Measurements from ENCODE around the gene SPECC1. TPM values are rescaled to one million over a fixed set of nuclear protein-coding genes. Genes with fewer than 3 reads are reported as not detected.
"Not testable (repeated sequence)": the region's sequence is repeated elsewhere in the genome, so short reads cannot be mapped to it uniquely, and the experiment has no call there.

SPECC1 gene
- total RNA-seq, 1 experiment from 2014 or later = 108 TPM

DNA sequence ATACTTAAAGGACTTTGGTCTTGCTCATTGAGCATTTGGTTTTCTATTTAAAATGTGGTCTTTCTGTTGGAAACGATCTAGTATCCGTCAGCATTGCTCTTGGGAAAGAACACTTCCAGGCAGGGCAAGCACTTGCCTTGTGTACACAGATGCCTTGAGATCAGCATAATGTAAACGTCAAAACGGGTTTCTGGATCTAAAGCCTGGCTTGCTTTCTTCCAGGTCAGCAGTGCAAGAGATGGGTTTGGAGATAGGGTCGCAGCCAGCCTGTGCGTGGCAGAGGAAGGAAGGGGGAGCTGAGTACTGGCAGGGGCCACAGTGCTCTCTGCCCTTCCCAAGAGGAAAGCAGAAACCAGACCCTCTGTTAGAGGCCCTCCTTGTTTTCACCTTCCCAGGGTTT is 282.7 kb downstream of the SPECC1 start:
- in situ Hi-C loops (cut with HindIII; ENCODE audit: low pct_unique_long_range_greater_than_20kb, low sequenced_read_pairs) = no loop called here
- no peak for DNase-seq (ENCODE audit: low read depth)

DNA sequence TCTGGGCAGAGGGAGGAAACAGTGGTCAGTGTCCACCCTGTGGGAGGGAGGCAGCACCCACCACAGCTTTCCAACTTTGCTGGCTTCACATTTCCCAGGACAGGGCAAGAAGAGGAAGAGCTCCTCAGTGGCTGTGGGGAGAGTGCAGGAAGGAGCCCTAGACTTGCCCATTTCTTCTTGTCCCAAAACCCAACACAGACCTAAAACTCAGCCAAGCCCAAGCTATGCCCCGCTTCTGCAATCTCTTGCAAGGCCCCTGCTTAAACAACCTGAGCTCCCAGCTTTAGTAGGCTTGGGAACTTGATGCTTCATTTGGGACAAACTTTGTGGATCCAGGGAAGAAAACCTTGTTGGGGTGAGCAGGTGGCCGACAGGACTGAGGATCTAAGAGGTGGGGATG is 284.3 kb downstream of the SPECC1 start:
- DNase-seq (ENCODE audit: low read depth) = no peak
- in situ Hi-C loops (cut with HindIII; ENCODE audit: low pct_unique_long_range_greater_than_20kb, low sequenced_read_pairs) = no loop called here

DNA sequence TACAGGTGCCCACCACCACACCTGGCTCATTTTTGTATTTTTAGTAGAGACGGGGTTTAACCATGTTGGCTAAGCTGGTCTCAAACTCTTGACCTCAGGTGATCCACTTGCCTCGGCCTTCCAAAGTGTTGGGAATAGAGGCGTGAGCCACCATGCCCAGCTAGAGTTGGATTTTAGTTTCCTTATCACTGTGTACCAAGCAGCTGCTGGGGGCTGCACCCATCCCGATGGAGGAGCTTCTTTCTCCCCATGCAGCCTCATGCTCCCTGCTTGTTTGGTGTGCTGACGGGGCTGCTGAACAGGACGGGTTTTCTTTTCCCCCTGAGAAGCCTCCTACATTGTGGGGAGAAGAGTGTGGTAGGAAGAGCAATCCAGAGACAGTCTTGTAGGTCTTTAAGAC is 285.0 kb downstream of the SPECC1 start:
- no peak for DNase-seq (ENCODE audit: low read depth)
- in situ Hi-C loops (cut with HindIII; ENCODE audit: low pct_unique_long_range_greater_than_20kb, low sequenced_read_pairs) = no loop called here

DNA sequence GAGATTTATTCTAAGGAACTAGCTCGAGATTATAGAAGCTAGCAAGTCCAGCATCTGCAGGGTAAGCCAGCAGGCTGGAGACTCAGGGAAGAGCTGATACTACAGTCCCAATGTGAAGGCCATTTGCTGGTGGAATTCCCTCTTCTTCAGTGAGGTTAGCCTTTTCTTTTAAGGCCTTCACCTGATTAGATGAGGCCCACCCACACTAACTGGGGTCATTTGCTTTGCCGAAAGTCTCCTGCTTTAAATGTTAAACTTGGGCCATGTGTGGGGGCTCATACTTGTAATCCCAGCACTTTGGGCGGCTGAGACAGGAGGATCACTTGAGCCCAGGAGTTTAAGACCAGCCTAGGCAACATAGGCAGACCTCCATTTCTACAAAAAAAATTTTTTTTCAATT is 289.9 kb downstream of the SPECC1 start:
- no peak for DNase-seq (ENCODE audit: low read depth)
- in situ Hi-C loops (cut with HindIII; ENCODE audit: low pct_unique_long_range_greater_than_20kb, low sequenced_read_pairs) = no loop called here

DNA sequence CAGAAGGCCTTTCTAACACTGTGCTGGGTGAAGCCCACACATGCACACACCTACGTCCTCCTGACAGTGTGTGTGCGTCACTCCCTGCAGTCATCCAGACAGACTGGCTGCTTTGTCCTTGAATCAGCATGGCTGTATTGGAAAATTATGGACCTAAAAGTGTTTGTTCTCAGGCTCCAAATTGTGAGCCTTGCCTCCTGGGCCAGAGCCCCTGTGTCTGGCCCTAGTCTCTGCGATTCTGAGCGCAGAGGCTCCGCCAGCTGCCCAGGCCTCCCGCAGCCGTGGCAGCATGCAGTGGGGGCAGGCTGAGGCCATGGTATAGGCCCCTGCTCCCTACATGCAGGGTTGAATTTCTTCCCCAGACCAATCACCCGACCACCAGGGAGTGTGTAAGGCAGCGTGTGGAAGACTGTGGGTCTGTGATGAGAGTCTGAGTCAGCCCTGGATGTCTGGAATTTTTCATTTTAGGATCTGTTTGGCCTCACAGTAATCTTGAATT is 291.3 kb downstream of the SPECC1 start:
- no peak for DNase-seq (ENCODE audit: low read depth)
- in situ Hi-C loops (cut with HindIII; ENCODE audit: low pct_unique_long_range_greater_than_20kb, low sequenced_read_pairs) = no loop called here

DNA sequence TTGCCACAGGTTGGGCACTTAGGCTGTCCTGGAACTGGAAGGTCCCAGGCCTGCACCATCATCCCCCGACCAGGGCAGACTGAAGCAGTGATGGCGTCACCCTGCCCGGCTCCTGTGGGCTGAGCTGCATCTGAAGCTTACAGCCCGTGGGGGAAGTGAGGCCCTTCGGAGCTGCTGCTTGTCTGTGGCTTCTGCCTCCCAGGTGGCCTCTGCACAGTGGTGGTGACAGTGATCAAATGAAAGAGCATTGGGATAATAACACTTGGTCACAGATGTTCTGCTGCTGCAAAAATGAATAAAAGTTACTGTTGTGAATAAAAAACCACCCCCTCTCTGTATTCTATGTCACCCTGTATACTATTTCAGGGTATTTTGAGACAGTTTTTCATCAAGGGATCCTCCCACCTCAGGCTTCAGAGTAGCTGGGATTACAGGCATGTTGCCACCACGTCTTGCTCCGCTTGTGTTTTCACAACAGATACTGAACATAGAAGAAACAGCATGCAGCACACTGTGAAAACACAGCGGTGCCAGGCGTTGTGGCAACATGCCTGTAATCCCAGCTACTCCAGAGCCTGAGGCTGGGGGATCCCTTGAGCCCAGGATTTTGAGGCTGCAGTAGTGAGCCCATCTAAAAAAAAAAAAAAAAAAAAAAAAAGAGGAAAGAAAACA is 293.2 kb downstream of the SPECC1 start:
- no peak for DNase-seq (ENCODE audit: low read depth)
- in situ Hi-C loops (cut with HindIII; ENCODE audit: low pct_unique_long_range_greater_than_20kb, low sequenced_read_pairs) = no loop called here

DNA sequence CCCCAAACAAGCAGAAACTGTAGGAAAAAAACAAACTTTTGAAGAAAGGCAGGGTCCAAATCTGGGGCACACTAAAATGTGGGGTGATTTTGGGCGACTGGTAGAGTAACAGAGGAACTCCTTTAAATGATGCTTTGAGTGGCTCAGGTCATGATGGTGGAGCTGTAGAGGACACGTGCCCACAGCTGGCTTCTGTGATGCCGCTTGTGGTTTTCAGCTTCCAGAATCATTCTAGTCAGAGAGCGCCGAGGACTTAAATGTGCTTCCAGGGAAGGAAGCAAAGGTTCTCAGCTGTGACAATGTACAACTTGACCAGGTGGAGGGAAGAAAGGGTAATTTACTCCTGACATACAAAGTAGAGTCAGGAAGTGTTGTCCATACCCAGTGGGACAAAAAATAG is 295.8 kb downstream of the SPECC1 start:
- no peak for DNase-seq (ENCODE audit: low read depth)
- in situ Hi-C loops (cut with HindIII; ENCODE audit: low pct_unique_long_range_greater_than_20kb, low sequenced_read_pairs) = no loop called here

DNA sequence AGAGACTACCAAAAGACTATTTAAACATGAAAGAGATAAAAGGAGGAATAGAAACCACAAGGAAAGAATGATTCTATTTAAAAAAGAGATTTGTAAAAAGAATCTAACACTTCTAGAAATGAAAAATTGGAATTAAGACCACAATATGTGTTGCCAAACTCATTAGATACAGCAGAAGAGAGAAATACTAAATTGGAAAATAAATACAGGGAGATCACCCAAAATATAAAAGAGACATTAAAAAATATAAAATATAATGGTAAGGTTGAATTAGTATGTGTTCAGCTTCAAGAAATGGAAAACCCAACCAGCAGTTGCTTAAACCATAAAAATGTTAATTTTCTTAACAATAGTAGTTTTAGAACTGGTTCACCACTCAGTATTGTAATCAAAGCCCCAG is 297.8 kb downstream of the SPECC1 start:
- DNase-seq (ENCODE audit: low read depth) = no peak
- in situ Hi-C loops (cut with HindIII; ENCODE audit: low pct_unique_long_range_greater_than_20kb, low sequenced_read_pairs) = no loop called here

DNA sequence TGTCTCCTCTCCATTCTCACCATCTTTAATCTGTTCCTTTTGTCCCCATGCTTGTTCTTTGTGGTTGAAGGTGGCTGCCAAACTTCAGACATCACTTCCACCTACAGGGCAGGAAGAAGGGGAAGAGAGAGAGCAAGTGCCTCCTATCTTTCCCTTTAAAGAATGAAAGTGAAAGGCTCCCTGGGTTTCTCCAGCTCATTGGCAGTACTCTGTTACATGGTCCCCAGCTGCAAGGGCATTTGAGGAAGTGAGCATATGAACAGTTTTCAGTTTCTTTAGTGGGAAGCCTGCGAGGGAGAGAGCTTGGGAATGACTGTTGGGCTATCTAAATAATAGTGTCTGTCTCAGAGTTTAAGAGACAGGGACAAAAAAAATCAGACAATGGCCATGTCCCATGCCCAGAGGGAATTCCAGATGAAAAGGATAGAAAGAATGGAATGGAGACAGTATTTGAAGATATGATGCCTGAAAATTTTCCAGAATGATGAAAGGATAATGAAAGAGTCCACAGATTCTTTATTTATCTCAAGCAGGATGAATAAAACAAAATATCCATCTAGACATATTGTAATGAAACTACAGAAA is 298.3 kb downstream of the SPECC1 start:
- no peak for DNase-seq (ENCODE audit: low read depth)
- in situ Hi-C loops (cut with HindIII; ENCODE audit: low pct_unique_long_range_greater_than_20kb, low sequenced_read_pairs) = no loop called here

DNA sequence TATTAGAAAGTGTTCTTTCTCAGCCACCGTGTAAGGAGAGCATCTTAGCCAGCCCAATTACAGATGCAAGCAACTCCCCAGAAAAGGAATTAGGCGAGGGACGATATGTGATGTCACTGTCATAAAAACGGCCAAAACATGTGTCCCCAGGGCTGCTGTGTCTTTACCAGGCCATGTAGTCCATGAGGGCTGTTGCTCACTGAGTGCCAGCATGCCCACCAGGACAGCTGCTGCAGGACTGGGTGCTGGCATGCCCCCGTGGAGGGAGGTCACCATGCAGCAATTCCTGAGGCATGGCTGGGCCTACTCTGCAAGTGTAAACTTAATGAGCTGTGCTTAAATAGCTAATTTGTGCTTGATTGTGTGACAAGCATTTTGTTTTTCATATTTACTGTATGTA is 301.3 kb downstream of the SPECC1 start:
- no peak for DNase-seq (ENCODE audit: low read depth)
- in situ Hi-C loops (cut with HindIII; ENCODE audit: low pct_unique_long_range_greater_than_20kb, low sequenced_read_pairs) = no loop called here

DNA sequence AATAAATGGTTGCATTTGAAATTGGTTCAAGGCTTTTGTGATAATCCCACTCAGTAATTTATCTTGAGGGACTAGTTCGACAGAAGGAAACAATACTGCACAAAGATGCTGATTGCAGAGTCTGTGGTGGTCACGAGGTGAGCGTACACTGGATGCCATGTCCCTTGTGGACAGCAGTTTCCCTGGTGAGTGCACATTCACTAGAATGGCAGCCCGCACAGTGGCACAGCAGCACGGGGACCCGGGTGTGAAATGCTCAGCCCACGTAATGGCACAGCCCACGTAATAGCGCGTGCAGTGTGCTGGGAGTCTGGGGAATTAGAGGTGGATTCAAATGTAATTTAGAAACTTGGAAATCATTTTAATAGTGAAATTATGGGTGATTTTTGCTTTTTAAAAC is 304.1 kb downstream of the SPECC1 start:
- DNase-seq (ENCODE audit: low read depth) = no peak
- in situ Hi-C loops (cut with HindIII; ENCODE audit: low pct_unique_long_range_greater_than_20kb, low sequenced_read_pairs) = no loop called here

DNA sequence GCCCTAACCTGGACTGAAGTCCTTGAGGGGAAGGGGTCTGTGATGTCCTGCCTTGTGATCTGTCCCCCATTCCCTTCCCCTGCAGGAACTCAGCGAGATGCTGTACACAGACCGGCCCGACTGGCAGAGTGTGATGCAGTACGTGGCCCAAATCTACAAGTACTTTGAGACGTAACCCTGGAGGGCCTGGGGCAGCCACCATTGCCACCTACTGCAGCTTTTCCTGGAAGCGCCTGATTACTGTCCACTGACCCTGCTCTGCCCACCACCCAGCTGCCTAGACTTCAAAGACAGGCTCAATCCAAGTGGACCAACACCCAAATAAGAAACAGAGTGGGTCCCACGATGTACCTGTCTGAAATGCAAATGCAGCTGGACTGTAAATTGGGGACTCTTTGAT is 304.7 kb downstream of the SPECC1 start:
- no peak for DNase-seq (ENCODE audit: low read depth)
- in situ Hi-C loops (cut with HindIII; ENCODE audit: low pct_unique_long_range_greater_than_20kb, low sequenced_read_pairs) = no loop called here

DNA sequence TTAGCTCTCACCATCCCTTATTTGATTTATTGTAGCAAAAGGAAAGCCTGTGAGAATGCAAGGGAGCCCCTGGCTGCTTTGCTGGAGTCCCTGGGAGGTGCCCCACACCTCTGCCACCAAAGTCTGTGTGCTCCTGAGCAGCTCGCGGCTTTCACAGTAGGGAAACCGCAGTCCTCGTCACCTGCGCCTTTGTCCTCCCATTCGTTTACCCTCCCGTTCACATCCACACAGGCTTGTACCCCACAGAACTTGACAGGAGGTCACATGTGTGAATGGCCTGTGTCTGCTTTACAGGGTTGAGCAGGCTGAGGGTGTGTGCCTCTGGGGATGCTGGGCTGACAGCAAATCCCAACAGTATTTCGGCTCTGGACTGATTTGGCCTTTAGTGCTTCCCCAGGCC is 305.7 kb downstream of the SPECC1 start:
- DNase-seq (ENCODE audit: low read depth) = no peak
- in situ Hi-C loops (cut with HindIII; ENCODE audit: low pct_unique_long_range_greater_than_20kb, low sequenced_read_pairs) = no loop called here

DNA sequence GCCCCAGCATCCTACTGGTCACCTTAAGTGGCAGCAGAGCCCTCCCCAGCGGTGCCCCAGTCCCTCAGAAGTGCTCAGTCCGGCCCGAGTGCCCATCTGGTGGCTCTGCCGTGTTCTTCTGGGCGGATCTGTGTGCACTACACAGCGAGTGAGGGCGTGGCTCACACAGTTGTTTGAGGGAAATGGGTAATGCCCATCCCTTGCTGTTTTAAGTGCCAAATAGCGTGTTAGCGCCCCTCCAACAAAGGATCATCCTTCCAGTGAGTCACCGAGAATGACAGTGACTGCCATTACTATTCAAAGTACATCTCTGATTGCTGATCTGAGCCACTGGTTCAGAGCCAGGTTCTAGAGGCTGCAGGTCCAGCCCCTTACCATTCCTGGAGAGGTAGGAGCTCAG is 306.2 kb downstream of the SPECC1 start:
- in situ Hi-C loops (cut with HindIII; ENCODE audit: low pct_unique_long_range_greater_than_20kb, low sequenced_read_pairs) = no loop called here
- DNase-seq (ENCODE audit: low read depth) = no peak

DNA sequence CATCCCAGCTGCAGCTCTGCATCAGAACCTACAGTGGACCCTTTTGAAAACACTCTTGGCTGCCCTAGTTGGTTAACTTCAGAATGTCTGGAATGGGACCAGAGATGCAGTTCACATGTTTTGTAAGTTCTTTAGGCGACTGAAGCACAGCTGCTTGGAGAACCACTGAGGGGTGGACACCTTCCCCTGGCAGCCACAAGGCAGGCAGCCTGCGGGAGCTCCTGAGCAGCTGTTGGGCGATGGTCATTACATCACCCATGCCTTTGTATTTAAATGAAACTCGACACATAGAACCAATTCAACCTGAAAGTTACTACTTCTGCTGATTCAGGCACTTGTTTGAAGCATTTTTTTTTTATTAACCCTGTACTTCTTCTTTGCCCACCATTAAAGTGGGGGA is 306.7 kb downstream of the SPECC1 start:
- in situ Hi-C loops (cut with HindIII; ENCODE audit: low pct_unique_long_range_greater_than_20kb, low sequenced_read_pairs) = no loop called here
- DNase-seq (ENCODE audit: low read depth) = no peak

DNA sequence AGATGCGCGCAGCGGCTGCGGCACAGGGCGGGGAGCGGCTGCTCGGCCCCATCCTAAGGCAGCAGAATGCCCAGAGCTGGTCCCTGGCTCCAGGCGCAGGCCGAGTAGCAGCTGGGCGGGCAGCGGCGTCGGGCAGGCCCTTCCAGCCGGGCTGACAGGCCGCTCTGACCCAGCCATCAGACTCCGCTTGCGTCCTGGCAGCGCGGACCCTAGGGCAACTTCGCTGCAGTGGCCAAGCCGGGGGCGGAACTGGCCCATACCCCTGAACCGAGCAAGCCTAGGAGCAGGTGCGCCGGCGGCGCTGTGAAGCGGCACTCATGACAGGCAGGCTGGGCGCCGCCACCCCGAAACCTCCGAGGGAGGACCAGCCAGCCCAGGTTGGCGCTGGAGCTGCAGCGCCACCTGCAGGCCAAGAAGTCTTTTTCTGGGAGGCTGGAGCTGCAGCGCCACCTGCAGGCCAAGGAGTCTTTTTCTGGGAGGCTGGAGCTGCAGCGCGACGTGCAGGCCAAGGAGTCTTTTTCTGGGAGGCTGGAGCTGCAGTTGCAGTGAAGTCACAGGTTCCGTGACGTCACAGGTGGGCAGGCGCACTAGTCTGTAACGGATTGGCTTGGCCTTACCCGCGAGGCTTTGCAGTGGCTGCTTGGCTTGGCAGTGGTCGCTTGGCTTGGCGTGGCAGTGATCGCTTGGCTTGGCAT is 311.5 kb downstream of the SPECC1 start:
- DNase-seq (ENCODE audit: low read depth); in situ Hi-C loops (cut with HindIII; ENCODE audit: low pct_unique_long_range_greater_than_20kb, low sequenced_read_pairs): not testable (repeated sequence)

DNA sequence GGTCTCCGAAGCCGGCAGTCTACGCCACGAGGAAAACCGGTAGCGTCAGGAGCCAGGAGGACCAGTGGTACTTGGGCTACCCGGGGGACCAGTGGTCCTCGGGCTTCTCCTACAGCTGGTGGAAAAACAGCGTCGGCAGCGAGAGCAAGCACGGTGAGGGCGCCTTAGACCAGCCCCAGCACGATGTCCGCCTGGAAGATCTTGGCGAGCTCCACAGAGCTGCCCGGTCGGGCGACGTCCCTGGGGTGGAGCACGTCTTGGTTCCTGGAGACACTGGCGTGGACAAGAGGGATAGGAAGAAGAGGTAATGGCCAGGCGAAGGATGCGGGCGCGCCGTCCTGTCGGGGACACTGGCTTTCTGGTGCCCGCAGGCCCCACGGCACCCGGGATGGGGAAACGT is 312.2 kb downstream of the SPECC1 start:
- in situ Hi-C loops (cut with HindIII; ENCODE audit: low pct_unique_long_range_greater_than_20kb, low sequenced_read_pairs); DNase-seq (ENCODE audit: low read depth): not testable (repeated sequence)

DNA sequence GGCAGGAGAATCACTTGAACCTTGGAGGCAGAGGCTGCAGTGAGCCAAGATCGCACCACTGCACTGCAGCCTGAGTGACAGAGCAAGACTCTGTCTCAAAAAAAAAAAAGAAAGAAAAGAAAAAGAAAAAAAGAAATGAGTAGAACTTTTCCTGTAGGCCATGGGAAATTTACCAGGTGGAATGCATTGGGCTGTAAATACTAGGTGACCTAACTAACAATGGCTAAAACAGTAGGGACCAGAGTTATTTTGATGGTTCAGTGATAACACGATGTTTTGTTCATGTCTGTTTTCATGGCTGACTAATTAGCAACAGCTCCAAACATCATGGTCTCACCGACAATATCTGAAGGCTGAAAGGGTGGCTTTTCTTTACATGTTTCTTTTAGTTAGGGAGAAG is 318.6 kb downstream of the SPECC1 start:
- DNase-seq (ENCODE audit: low read depth); in situ Hi-C loops (cut with HindIII; ENCODE audit: low pct_unique_long_range_greater_than_20kb, low sequenced_read_pairs): not testable (repeated sequence)

DNA sequence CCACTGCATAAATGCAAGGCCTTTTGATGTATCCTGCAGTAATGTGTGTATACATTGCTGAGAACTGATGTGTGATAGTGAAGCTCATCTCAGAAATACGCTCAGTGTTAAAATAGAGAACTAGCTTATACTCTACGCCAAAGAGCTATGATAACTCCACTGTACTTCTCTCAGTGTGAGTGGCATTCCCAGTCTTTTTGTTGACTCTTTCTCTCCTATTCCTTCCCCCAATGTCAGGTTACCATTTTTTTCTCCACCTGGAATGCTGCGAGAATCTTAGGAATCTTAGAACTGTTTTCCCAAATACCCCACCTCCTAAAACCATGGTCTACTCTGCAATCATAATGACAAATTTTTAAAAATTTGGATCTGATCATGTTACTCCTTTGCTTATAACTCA is 342.2 kb downstream of the SPECC1 start:
- in situ Hi-C loops (cut with HindIII; ENCODE audit: low pct_unique_long_range_greater_than_20kb, low sequenced_read_pairs); DNase-seq (ENCODE audit: low read depth): not testable (repeated sequence)

DNA sequence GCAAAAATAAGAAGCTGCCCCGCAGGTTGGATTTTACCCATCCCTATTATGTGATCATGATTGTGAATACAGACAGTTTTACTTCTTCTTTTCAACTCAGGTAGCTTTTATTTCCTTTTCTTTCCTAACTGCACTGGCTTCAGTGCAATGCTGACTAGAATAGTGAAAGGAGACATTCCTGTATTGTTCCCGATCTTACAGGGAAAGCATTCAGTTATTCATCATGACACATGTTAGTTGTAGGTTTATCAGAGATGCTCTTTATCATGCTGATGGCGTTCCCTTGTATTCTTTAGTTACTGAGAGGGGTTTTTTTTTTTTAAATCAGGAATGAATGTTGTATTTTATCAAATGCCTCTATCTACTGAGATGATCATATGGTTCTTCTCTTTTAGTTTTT is 343.4 kb downstream of the SPECC1 start:
- DNase-seq (ENCODE audit: low read depth); in situ Hi-C loops (cut with HindIII; ENCODE audit: low pct_unique_long_range_greater_than_20kb, low sequenced_read_pairs): not testable (repeated sequence)

Data from Caki2 (cell line).